GM18508 (cell line): ENCODE data around the gene GPR158.

ENCODE experiments used
- ATAC-seq: cut with Tn5 transposase; IDR thresholded peaks from one replicate; pipeline ENCODE4 v1.9.1; 2021; ENCODE audit warnings: moderate number of reproducible peaks; ENCODE audit not compliant: insufficient read depth, unreplicated experiment

The GPR158 gene

DNA sequence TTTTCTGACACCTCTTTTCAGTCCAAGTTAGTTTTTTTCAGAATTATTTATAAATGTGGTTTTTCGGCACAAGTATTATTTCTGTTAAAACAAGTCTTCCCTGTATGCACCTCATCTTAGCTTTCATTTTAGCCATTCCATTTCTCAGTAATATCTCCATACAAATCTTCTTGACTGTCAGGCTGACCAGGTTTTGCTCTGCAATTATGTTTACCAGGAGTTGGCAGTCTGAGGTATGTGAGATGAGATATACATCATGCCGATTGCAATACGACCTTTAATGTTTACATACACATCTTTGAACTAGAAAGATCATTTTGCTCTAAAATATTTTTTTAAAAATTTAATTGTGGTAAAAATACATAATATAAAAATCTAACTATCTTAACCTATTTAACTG is 209.8 kb downstream of the GPR158 start:
- ATAC-seq = no peak

DNA sequence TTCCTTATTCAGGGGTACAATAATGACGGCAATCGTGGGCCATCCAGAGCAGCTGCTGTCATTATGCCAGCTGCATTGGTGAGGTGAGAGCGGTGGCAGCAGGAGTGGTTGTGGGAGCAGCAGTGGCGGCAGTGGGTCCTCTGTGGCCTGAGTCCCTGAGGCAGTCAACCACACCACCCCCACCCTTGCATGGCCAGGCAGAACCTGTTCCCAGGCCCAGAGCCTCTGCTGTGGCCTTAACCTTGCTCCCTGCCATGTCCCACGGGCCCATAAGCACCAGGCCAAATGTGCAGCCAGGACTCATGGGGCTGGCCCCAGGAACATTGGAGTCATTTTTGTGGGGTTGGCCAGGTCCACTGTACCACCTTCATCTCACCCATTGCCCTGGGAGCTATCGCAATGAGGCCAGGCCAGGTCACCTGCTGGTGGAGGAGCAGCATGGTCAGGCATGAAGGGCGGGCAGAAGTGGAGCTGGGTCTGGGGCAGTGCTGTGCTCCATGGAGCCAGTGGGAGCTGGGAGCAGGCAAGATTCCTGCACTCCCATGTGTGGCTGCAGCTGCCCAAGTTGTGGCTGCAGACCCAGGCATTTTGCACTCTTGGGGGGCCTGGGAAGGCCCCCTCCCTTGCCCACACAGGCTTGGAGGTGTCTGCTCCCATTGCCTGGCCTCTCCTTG is 213.5 kb downstream of the GPR158 start:
- no peak for ATAC-seq

GRCh38 chr10:25388862-25389206 is 214.0 kb downstream of the GPR158 start:
- ATAC-seq = no peak

DNA sequence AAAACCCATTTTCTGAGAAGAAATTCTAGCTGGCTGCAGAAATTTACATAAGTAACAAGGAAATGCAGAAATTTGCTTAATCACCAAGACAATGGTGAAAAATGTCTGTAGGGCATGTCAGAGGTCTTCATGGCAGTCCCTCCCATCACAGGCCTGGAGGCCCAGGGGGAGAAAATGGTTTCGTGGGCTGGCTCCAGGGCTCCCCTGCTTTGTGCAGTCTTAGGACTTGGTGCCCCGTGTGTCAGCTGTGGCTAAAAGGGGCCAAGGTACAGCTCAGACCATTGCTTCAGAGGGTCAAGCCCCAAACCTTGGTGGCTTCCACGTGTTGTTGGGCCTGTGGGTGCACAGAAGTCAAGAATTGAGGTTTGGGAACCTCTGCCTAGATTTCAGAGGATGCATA is 215.9 kb downstream of the GPR158 start:
- ATAC-seq = no peak

GRCh38 chr10:25392132-25392531 is 217.3 kb downstream of the GPR158 start:
- ATAC-seq = no peak

GRCh38 chr10:25393621-25394020 is 218.8 kb downstream of the GPR158 start:
- no peak for ATAC-seq

GRCh38 chr10:25398680-25399079 is 223.9 kb downstream of the GPR158 start:
- ATAC-seq = no peak

GRCh38 chr10:25405871-25406270 is 231.1 kb downstream of the GPR158 start:
- no peak for ATAC-seq

- no peak for ATAC-seq
Measured at GRCh38 chr10:25417611-25418010, 242.8 kb downstream of the GPR158 start.

DNA sequence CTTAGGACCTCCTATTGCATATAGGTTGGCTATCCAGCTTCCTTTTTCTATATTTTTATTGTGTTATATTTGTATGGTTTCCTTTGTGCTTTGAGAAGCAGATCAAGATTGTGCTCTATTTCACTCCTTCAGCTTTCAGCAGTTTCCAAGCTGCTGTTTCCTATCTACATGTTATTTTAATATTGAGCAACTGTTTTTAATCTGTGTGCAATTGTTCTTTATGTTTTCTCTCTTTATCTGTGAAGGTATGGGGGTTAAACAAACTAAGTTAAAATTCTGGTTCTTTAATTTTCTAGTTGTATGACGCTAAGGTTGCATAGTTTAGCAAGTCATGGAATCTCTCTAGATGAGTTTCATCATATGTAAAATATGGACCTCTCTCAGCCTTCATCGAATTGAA is 251.0 kb downstream of the GPR158 start:
- no peak for ATAC-seq

GRCh38 chr10:25436431-25436830 is 261.6 kb downstream of the GPR158 start:
- ATAC-seq = no peak

DNA sequence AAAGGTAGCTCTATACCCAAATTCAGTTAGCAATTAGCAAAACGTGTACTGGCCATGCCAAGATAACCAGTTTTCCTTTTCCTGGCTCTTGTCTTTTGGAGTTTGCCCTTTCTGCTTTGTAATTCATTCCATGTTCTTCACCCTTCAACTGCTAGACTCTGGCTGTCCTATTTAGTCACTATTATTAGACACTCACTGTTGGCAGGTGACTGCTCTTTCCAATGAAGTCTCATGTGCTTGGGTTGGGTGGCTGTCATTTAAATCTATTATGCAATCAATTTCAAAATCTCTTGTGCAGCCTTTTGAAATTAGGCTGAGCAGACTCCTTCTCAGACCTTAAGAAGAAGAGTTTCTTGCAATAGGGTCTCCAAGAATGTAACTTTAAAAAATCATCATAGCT is 266.5 kb downstream of the GPR158 start:
- no peak for ATAC-seq

DNA sequence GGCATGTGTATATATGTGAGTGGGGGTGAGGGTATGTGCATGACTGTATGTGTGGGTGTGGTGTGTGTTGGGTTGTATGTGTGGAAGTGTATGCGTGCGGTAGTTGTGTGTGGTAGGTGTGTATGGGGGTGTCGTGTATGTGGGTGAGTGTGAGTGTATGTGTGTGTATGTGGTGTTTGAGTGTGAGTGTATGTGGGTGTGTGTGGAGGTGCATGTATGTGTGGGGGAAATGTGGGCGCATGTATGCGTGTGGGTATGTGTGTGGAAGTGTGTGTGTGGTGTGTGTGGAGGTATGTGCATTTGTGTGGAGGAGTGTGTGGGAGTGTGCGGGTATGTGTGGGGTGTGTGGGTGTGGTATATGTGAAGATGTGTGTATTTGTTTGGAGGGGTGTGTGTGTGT is 269.5 kb downstream of the GPR158 start:
- ATAC-seq = no peak

- ATAC-seq = no peak
Measured at GRCh38 chr10:25451401-25451800, 276.6 kb downstream of the GPR158 start.

GRCh38 chr10:25453619-25454018 is 278.8 kb downstream of the GPR158 start:
- no peak for ATAC-seq

GRCh38 chr10:25455980-25456567 is 281.3 kb downstream of the GPR158 start:
- ATAC-seq = no peak

DNA sequence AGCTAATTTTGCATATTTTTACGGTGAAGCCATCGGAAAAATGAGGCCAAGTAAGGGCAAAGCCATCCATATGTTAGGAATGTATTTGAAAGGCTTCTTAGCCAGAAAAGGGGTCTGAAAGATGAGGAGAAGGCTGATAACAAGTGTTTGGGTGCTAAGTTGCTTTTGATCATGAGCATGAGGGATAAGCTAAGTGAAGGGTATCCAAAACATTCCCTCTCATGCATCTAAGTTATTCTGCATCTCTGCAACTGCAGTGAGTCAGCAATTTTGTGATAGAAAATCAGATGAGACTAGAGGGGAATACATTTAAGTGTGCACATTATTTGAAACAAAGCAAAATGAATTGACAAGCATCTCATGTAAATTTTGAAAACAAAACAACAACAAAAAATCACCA is 282.8 kb downstream of the GPR158 start:
- no peak for ATAC-seq

DNA sequence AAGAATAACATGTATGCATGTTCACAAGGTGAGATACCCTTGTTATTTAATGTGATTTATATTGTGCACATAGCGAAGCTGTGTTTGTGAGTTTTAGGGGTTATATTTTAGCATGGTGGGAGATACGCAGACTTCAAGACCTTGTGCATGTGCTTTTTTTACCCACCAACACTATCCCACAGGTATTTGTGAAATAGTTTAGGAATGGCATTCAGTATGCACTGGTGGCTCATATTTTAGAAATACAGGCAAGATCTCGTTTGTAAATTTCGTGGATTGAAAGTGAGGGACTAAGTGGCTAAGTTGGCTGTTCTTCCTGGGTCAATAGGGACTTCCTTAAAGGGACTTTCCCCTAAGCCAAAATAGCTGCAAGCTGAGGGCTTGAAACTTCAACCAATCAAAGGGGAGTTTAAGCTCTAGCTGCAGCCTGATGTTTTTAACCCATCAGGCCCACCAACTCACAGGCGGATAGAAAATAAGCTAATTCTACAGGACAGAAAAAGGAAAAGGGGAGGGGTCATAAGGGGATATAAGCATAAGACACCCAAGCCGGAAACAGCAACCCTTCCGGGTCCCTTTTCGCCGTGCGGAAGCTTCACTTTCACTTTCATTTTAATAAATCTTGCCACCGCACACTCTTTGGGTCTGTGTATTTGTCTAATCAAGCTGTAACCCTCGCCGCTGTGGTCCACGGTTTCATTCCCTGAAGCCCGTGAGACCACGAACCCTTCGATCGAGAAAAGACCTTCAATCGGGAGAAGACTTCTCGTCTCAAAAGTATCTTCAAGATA is 291.0 kb downstream of the GPR158 start:
- ATAC-seq = no peak

- ATAC-seq = no peak
Measured at GRCh38 chr10:25467881-25468280, 293.1 kb downstream of the GPR158 start.

DNA sequence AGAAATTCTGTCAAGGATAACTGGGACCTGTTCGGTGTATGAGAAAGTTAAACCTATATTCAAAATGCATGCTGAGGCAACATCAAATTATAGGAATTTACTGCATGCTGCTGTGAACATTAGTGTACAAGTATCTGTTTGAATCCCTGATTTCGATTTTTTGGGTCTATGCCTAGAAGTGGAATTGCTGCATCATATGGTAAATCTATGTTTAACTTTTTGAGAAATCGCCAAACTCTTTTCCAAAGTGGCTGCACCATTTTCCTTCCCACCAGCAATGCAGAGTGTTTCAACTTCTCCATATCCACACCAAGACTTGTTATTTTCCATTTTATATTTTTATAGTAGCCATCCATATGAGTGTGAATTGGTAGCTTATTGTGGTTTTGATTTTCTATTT is 306.7 kb downstream of the GPR158 start:
- no peak for ATAC-seq

GRCh38 chr10:25483999-25484398 is 309.2 kb downstream of the GPR158 start:
- ATAC-seq = no peak

DNA sequence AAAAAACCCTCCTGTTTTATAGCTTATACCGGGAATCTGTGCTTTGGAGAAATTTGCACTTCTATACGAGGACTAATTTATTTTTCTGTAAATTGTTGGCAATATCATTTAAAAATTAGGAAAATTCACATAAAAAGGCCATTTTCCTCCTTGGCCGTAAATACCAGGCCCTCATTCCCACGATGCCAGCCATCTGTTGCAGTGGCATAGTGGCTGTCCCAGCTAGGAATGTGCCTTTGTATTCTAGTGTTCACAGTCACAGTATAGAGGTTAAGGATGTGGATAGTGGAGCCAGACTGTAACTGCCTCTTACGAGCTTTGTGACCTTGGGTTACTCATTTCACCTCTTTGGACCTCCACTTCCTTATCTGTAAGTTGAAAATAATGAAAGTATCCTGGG is 312.5 kb downstream of the GPR158 start:
- no peak for ATAC-seq
